H9 (cell line): ENCODE data around the gene FMN1. TPM values are rescaled to one million over a fixed set of nuclear protein-coding genes. Genes with fewer than 3 reads are reported as not detected.

Experiments
- DNase-seq: peaks from one replicate; pipeline ENCODE4 v3.0.0-alpha.2; 2017
- H2AFZ ChIP-seq: one replicate; pipeline ENCODE4 v1.6.1; 2013; ENCODE audit warnings: mild to moderate bottlenecking, low read length, control low read depth, moderate library complexity
- H2AK5ac ChIP-seq: 2 replicates; pipeline ENCODE4 v1.6.1; 2013; ENCODE audit warnings: low read length, control low read depth, mixed read lengths; ENCODE audit not compliant: insufficient read length
- H2BK120ac ChIP-seq: one replicate; pipeline ENCODE4 v1.6.1; 2013; ENCODE audit warnings: low read depth, mild to moderate bottlenecking, low read length, control low read depth, inconsistent platforms; ENCODE audit not compliant: poor library complexity, severe bottlenecking
- H2BK12ac ChIP-seq: 2 replicates; pipeline ENCODE4 v1.6.1; 2013; ENCODE audit warnings: low read length, control low read depth, mixed read lengths, low read depth; ENCODE audit not compliant: insufficient read length
- H2BK15ac ChIP-seq: 2 replicates; pipeline ENCODE4 v1.6.1; 2013; ENCODE audit warnings: low read depth, low read length, control low read depth
- H2BK20ac ChIP-seq: one replicate; pipeline ENCODE4 v1.6.1; 2013; ENCODE audit warnings: low read depth, mild to moderate bottlenecking, low read length, control low read depth, inconsistent platforms; ENCODE audit not compliant: poor library complexity, severe bottlenecking
- H2BK5ac ChIP-seq: 2 replicates; pipeline ENCODE4 v1.6.1; 2013; ENCODE audit warnings: low read length, control low read depth, mixed read lengths; ENCODE audit not compliant: insufficient read length
- H3K14ac ChIP-seq: 2 replicates; pipeline ENCODE4 v1.6.1; 2013; ENCODE audit warnings: low read length, control low read depth; ENCODE audit not compliant: insufficient read depth
- H3K18ac ChIP-seq: 2 replicates; pipeline ENCODE4 v1.6.1; 2013; ENCODE audit warnings: low read depth, mild to moderate bottlenecking, mixed read lengths, low read length, control low read depth; ENCODE audit not compliant: insufficient read length
- H3K23ac ChIP-seq: 2 replicates; pipeline ENCODE4 v1.6.1; 2013; ENCODE audit warnings: low read length, control low read depth, mixed read lengths, low read depth; ENCODE audit not compliant: insufficient read length
- H3K23me2 ChIP-seq: 2 replicates; pipeline ENCODE4 v1.6.1; 2013; ENCODE audit warnings: low read depth, mild to moderate bottlenecking, mixed read lengths, low read length, control low read depth; ENCODE audit not compliant: insufficient read length, poor library complexity, severe bottlenecking
- H3K27ac ChIP-seq: 2 replicates; pipeline ENCODE4 v1.5.1; 2013; ENCODE audit warnings: low read length, control low read depth, mixed read lengths, low read depth; ENCODE audit not compliant: insufficient read length
- H3K27me3 ChIP-seq: 2 replicates; pipeline ENCODE4 v1.6.1; 2013; ENCODE audit warnings: low read length, control low read depth, inconsistent platforms; ENCODE audit not compliant: insufficient read depth
- H3K4ac ChIP-seq: 2 replicates; pipeline ENCODE4 v1.6.1; 2013; ENCODE audit warnings: low read depth, mild to moderate bottlenecking, control low read depth, inconsistent platforms, low read length, moderate library complexity
- H3K4me1 ChIP-seq: 2 replicates; pipeline ENCODE4 v1.6.1; 2013; ENCODE audit warnings: low read length, control low read depth, inconsistent platforms; ENCODE audit not compliant: insufficient read depth
- H3K4me2 ChIP-seq: 2 replicates; pipeline ENCODE4 v1.6.1; 2013; ENCODE audit warnings: low read length, control low read depth, mixed read lengths; ENCODE audit not compliant: insufficient read length, insufficient read depth
- H3K56ac ChIP-seq: 2 replicates; pipeline ENCODE4 v1.6.1; 2013; ENCODE audit warnings: low read depth, mild to moderate bottlenecking, mixed read lengths, low read length, control low read depth; ENCODE audit not compliant: insufficient read length
- H3K79me1 ChIP-seq: 2 replicates; pipeline ENCODE4 v1.6.1; 2013; ENCODE audit warnings: low read depth, mild to moderate bottlenecking, moderate library complexity, low read length, control low read depth, inconsistent platforms; ENCODE audit not compliant: insufficient read depth, poor library complexity, severe bottlenecking
- H3K79me2 ChIP-seq: 2 replicates; pipeline ENCODE4 v1.6.1; 2013; ENCODE audit warnings: low read length, control low read depth, inconsistent platforms; ENCODE audit not compliant: insufficient read depth
- H3K9ac ChIP-seq: 2 replicates; pipeline ENCODE4 v1.6.1; 2013; ENCODE audit warnings: low read length, control low read depth, mixed read lengths; ENCODE audit not compliant: insufficient read length; ENCODE audit errors: extremely low read depth
- H3K9me3 ChIP-seq: one replicate; pipeline ENCODE4 v1.6.1; 2013; ENCODE audit warnings: low read depth, low read length, inconsistent platforms; ENCODE audit not compliant: control insufficient read depth
- H3T11ph ChIP-seq: one replicate; pipeline ENCODE4 v1.6.1; 2013; ENCODE audit warnings: mild to moderate bottlenecking, low read length, control low read depth, inconsistent platforms
- H4K20me1 ChIP-seq: one replicate; pipeline ENCODE4 v1.6.1; 2013; ENCODE audit not compliant: control insufficient read depth, insufficient read length, insufficient read depth
- H4K5ac ChIP-seq: 2 replicates; pipeline ENCODE4 v1.6.1; 2013; ENCODE audit warnings: low read depth, mild to moderate bottlenecking, mixed read lengths, low read length, control low read depth; ENCODE audit not compliant: insufficient read length
- H4K8ac ChIP-seq: replicated peaks from 2 replicates; pipeline ENCODE4 v1.6.1; 2013; ENCODE audit warnings: low read length, control low read depth, mixed read lengths, low read depth; ENCODE audit not compliant: insufficient read length
- H4K91ac ChIP-seq: 2 replicates; pipeline ENCODE4 v1.6.1; 2013; ENCODE audit warnings: low read depth, mild to moderate bottlenecking, moderate library complexity, mixed read lengths, low read length, control low read depth; ENCODE audit not compliant: insufficient read length
- H3K27ac Mint-ChIP-seq, 3 experiments: 2 replicates in 2 of 3; 3 replicates in 1 of 3; pipeline ENCODE4 v1.8.0; 2020 to 2021; ENCODE audit warnings: mixed read lengths in 3 of 3, mild to moderate bottlenecking in 1 of 3, moderate library complexity in 1 of 3
- H3K27me3 Mint-ChIP-seq: 2 replicates; pipeline ENCODE4 v1.8.0; 2021; ENCODE audit warnings: low read depth, mild to moderate bottlenecking, moderate library complexity, mixed read lengths
- H3K36me3 Mint-ChIP-seq, 3 experiments: 2 replicates in 2 of 3; 3 replicates in 1 of 3; pipeline ENCODE4 v1.8.0; 2020 to 2021; ENCODE audit warnings: low read depth in 3 of 3, mixed read lengths in 3 of 3; ENCODE audit not compliant: insufficient read depth in 1 of 3
- H3K4me1 Mint-ChIP-seq, 2 experiments: 2 replicates each; pipeline ENCODE4 v1.8.0; 2020; ENCODE audit warnings: mixed read lengths in 2 of 2
- H3K4me3 Mint-ChIP-seq, 2 experiments: 2 replicates in 1 of 2; 3 replicates in 1 of 2; pipeline ENCODE4 v1.8.0; 2020 to 2021; ENCODE audit warnings: mild to moderate bottlenecking in 2 of 2, mixed read lengths in 2 of 2, moderate library complexity in 1 of 2
- H3K9me3 Mint-ChIP-seq, 2 experiments: 2 replicates in 1 of 2; 3 replicates in 1 of 2; pipeline ENCODE4 v1.8.0; 2020; ENCODE audit warnings: mild to moderate bottlenecking in 2 of 2, mixed read lengths in 2 of 2, moderate library complexity in 1 of 2
- whole genome bisulfite sequencing: extraction: QIAGEN DNeasy Blood & Tissue Kit; methylation state at CpG from one replicate; pipeline ENCODE4 v1.1.7; 2013; ENCODE audit warnings: missing lambda C conversion rate, low lambda C conversion rate, mixed read lengths; ENCODE audit not compliant: insufficient read length; ENCODE audit errors: extremely low coverage; 5-methylcytosine and 5-hydroxymethylcytosine counted together
- total RNA-seq: library from RNA; stranded (reverse); gene quantifications from 2 replicates; pipeline ENCODE4 v1.2.1, GENCODE V29; 2021
- TF ChIP-seq, protein P1 (sequence below): fragments of 200-600 bp; sonication (generic); conservative IDR thresholded peaks from 3 replicates; pipeline ENCODE4 v1.8.0; 2021; ENCODE audit warnings: antibody characterized with exemption, mild to moderate bottlenecking

FMN1 gene
- total RNA-seq, 1 experiment from 2014 or later, result 1.9 TPM

- Histone ChIP-seq H3K27ac (no peak overlapping the region), H3K14ac (no peak overlapping the region), H3K23me2 (no peaks in the 10 kb centered on the region), H3K4me2 (no peak overlapping the region), H3K56ac (no peak overlapping the region), H3T11ph (no peak overlapping the region), H4K5ac (no peak overlapping the region), H3K9ac (no peak overlapping the region), H2AFZ (no peak overlapping the region), H4K8ac (no peak overlapping the region), H2BK12ac (no peak overlapping the region), H2BK15ac (no peak overlapping the region), H3K4me1 (no peaks in the 10 kb centered on the region), H3K18ac (no peak overlapping the region), H3K79me1 (no peaks in the 10 kb centered on the region), H3K79me2 (no peaks in the 10 kb centered on the region), H4K91ac (no peak overlapping the region), H2BK20ac (no peak overlapping the region), H4K20me1 (no peaks in the 10 kb centered on the region), H3K4ac (no peak overlapping the region), H3K9me3 (no peaks in the 10 kb centered on the region), H3K23ac (no peak overlapping the region), H2BK5ac (no peak overlapping the region), H3K27me3 (no peaks in the 10 kb centered on the region), H2BK120ac (no peak overlapping the region), H2AK5ac (no peak overlapping the region)
- no CpG with 5 or more reads among the region's 2 CpGs for WGBS
- peaks cover 4 to 6% of the 10 kb centered on the region in 2 experiments; a peak in 3 of 4 replicates for H3K4me1 Mint-ChIP-seq
- no peak for DNase-seq
- TF ChIP-seq, protein P1, sequence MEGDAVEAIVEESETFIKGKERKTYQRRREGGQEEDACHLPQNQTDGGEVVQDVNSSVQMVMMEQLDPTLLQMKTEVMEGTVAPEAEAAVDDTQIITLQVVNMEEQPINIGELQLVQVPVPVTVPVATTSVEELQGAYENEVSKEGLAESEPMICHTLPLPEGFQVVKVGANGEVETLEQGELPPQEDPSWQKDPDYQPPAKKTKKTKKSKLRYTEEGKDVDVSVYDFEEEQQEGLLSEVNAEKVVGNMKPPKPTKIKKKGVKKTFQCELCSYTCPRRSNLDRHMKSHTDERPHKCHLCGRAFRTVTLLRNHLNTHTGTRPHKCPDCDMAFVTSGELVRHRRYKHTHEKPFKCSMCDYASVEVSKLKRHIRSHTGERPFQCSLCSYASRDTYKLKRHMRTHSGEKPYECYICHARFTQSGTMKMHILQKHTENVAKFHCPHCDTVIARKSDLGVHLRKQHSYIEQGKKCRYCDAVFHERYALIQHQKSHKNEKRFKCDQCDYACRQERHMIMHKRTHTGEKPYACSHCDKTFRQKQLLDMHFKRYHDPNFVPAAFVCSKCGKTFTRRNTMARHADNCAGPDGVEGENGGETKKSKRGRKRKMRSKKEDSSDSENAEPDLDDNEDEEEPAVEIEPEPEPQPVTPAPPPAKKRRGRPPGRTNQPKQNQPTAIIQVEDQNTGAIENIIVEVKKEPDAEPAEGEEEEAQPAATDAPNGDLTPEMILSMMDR, result no peak
- no peak overlapping the region for H3K4me3 Mint-ChIP-seq
- H3K27ac Mint-ChIP-seq, result no peak overlapping the region
- H3K27me3 Mint-ChIP-seq, result no peaks in the 10 kb centered on the region
- H3K36me3 Mint-ChIP-seq, result no peaks in the 10 kb centered on the region; a peak in 1 of 7 replicates
- no peaks in the 10 kb centered on the region for H3K9me3 Mint-ChIP-seq
Observed at GRCh38 chr15:33142708-33143107, 51.8 kb downstream of the FMN1 start.
